NCI-H2196 (cell line): ENCODE results near the gene FAM186B.
"Not testable (repeated sequence)": the region's sequence is repeated elsewhere in the genome, so short reads cannot be mapped to it uniquely, and the experiment has no call there.

Experiments
- DNase-seq: peaks from one replicate; lab custom pipeline; 2025; ENCODE audit not compliant: unreplicated experiment; lab: John Stamatoyannopoulos, UW

The FAM186B gene

DNA sequence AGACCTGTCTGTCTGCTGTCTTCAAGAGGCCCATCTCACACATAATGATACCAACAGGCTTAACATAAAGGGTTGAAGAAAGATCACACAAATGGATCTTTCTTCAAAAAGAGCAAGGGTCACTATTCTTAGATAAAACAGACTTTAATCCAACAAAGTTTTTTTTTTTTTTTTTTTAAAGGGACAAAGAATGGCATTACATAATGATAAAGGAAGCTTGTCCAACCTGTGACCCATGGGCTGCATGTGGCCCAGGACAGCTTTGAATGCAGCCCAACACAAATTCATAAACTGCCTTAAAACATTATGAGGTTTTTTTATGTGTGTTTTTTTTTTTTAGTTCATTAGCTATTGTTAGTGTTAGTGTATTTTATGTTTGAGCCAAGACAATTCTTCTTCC lies 6.8 kb upstream of the FAM186B start:
- DNase-seq: no peak

DNA sequence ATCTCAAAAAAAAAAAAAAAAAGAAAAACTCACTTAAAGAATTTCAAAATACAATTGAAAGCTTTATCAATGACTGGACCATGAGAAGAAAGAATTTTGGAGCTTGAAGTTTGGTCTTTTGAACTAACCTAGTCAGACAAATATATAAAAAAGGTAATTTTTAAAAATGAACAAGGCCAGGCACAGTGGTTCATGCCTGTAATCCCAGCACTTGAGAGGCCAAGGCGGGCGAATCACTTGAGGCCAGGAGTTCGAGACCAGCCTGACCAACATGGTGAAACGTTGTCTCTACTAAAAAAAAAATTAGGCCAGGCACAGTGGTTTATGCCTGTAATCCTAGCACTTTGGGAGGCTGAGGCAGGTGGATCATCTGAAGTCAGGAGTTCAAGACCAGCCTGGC lies 5.3 kb upstream of the FAM186B start:
- DNase-seq: not testable (repeated sequence)

DNA sequence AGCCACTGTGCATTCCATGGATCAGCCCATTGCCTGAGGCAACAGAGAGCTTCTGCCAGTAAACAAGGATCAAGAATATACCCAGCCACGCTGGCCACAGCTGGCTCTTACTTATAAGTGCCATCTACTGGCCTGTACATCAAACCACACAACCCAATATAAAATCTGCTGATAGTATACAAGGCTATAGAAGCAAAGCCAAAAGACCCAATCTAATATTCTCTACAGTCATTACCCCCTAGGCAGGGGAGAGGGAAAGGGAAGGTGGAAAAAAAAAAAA lies 4.4 kb upstream of the FAM186B start:
- no peak for DNase-seq

DNA sequence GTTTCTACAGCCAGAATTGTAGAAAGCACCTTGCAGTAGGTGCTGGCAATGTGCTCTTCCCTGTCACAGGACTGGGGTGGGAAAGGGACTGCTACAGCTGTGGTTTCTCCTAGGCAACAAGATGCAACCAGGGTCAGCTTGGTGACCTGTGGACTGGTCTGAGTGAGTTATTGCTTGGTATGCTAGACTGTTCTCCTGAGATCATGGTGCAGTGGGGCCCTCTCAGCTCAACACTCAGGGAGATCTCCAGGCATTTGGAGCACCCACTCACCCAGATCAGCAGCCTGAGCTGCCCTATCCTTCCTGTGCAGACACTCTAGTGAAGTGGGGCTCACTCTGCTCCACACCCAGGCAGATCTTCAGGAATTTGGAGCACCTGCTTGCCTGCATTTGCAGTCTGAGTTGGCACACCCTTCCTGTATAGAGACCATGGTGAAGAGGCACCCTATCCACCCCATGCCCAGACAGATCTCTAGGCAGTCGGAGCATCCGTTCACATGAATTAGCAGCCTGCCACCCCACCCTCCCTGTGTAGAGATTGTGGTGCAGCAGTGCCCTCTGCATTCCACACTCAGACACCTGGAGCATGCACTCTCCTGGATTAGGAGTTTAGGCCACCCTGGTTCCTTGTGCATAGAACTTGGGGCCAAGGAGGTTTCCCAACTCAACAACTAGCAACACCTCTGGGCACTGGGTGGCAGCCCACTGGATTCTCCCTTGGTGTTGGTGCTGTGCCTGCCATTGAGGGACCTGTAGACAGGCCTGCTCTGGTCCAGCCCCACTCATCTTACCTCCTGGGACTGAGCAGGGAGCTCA lies 3.8 kb upstream of the FAM186B start:
- DNase-seq: no peak

DNA sequence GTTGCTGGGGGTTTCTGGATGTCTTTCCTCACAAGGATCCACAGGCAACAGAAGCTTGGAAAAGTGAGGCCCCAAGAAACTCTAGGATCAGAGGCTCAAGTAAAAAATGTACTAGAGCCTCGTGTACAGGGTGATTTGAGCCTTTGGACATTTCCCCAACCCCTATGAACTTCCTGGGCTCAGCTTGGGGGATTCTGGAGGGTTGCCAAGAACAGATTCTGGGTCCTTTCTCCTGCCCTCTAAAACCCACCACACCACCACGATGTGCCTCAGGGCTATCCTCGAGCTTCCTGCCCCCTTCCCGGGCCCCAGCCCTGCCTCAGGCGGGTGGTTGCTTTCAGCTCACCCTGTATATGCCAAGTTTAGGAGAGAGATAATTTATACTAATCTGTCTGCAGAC lies 583 bp downstream of the FAM186B start:
- DNase-seq: no peak

DNA sequence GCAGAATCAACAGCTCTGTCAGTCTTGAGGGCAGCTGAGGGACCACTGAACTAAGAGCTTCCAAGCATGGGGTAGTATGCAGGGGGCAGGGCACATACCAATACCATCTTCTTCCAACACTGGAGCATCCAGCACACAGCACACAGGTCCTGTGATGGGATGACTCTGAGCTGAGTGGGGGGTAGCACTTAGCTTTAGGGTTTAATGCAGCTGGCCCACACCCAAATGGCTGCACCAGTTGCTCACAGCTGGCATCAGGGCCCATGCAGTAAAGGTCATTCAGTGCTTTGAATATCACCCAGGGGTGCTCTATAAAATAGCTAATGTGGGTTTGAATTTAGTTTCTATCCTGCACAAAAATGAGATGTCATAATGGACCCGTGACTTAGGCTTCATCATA lies 1.7 kb downstream of the FAM186B start:
- DNase-seq: no peak

DNA sequence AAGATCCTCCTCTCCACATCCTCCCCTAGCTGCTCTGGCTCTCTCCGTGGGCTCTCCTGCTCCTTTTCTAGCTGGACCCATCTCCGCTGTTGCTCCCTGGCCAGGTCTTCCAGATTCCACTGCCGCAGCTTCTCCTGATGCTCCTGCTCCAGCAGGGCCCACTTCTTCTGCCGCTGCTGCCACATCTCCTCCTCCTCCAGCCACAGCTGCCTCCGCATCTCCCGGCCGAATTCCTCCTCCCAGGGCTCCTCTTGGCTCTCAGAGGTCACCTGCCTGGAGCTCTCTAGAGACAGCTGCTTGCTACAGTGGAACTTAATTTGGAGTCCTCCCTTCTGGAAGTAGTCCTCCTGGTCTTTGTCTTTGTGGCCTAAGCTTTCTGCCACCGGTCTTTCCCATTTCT lies 5.5 kb downstream of the FAM186B start:
- no peak for DNase-seq

DNA sequence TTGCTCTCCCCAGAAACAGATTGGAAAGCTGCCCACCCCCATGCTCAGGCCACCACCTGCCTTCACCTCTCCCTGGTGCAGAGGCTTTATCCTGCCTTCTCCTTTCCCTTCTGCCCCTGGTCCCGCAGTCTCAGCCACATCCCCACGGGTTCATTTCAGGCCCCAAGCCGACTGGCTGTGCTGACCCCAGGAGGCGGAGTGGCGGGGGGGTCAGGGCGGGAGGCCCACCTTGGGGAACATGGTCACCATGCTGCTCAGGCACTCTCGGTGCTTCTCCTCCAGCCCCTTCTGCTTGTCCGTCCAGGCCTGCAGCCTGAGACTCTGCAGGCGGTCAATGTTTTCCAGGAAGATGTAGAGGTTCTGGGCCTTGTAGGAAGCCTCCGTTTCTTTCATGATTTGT lies 6.9 kb downstream of the FAM186B start:
- no peak for DNase-seq

DNA sequence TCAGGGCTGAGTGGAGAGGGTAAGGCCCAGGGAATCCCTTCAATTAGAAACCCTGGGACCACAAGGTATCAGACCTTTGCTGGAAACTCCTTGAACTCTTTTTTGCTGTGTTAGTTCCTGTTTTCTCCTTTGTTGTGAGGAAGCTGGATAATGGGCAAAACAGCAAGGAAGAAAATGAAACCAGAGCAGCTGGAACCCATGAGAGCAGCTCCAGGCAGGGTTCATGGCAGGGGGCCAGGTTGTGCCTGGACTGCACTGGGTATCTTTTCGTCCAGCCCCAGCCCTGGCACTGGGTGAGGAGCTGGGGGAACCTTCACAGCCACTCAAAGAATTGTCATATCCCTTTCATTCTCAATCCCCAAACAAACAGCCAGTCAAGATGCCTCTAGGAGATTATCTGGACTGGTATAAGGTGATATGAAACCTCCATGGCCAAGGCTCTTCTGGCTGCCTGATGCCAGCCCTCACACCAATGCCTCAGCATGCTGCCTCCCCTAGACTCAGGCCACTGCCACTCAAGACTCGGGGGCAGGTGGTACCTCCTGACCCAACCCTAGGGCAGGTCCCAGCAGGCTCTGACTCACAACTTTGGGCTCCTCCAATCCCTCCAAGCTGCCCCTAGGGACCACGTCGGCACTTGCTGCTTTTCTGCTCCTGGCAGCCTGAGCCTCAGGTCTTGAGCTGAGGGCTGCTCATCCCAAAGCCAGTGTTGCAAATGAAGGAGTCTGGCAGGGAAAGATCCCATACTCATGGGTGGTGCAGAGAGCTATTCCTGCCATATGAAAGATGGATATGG lies 16.5 kb downstream of the FAM186B start:
- peak; percentile 60 for DNase-seq

DNA sequence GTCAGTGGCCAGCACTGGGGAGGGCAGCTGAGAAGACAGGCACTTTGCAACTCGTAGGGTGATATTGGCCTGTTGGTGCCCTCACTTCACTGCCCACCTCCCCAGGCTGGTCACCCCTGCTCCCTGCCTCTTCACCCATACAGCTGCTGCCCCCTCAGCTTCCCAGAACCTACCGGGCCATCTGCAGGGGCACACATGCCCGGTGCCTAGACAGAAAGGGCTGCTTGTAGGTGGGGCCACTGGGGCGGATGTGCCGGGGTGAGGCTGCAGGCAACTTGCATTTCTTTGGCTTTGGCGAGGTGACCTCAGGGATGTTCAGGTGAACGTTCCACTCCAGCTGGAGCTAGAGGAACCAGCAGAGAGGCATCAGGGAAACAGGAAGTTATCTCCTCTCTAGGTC lies 17.2 kb downstream of the FAM186B start:
- DNase-seq: no peak

DNA sequence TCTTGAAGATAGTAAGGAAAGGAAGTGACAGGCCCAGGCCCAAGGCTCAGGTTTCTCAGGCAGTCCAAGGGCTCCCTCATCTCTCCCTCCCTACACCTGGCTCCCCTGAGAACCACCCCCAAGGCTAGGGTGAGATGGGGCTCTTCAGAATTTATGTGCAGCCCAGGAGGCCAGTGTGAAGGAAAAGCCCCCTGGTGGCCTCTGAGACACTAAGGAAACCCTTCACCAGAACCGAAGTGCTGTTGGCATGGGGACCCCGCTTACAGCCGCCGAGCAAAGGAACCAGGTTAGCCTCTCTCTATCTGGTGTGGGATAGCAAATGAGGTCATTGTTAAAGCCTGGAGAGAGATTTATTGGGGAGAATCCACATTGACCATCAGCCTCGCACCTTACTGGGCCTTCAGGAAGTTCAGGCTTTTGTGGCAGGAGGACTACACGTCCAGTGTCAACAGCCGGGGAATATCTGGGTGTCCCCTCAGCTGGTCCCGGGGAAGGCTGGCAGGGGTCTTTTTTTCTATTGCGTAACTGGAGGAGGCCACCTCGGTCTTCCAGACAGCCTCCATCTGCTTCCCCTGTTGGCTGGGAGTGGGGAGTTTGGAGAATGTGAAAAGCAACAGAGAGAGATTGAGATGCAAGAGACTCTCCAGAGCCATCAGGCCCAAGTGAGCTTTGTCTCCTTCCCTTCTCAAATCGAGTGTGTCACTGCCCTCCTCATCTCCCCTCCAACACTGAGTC lies 18.1 kb downstream of the FAM186B start:
- no peak for DNase-seq

DNA sequence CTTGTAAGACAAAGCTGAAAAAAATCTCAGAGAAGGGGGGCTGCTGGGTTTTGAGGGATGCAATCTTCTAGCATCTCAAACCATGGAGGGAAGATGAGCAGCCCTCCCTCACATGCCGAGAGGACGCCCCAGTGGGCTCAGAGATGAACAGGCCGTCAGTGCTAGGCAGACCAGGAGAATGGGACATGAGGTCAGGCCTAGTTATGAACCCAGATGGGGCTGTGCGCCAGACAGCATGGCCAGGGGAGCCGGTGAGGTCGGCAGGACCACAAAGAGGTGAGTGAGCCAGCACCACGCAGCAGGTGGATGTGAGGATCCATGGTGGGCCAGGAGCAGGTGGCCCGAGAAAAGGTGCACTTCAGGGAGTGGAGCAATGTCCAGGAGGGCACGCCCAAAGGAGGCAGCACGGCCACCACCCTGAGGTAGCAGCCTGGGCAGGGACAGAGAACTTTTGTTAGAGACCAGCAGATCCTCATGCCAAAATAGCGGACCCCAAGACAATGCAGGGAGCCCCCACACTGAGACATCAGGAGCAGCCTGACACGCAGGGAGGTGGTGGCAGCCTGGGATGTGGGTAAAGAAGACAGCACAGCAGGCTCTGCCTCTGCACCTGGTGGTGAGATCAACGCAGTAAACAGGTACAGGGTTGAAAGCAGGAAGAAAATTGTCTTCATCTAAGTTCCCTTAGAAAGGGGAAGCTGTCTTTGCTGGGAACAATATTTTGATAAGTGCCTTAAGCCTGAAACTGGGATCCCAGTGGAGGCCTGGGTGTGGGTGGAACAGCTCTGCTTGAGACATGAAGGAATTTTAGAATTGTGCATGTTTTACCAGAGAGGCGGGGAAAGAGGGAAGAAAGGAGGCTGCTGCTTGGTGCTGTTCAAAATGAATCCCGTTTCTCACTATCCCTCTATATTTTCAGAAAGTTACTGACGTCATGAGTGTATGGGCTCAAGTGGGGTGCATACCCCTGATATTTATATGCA lies 19.7 kb downstream of the FAM186B start:
- no peak for DNase-seq

DNA sequence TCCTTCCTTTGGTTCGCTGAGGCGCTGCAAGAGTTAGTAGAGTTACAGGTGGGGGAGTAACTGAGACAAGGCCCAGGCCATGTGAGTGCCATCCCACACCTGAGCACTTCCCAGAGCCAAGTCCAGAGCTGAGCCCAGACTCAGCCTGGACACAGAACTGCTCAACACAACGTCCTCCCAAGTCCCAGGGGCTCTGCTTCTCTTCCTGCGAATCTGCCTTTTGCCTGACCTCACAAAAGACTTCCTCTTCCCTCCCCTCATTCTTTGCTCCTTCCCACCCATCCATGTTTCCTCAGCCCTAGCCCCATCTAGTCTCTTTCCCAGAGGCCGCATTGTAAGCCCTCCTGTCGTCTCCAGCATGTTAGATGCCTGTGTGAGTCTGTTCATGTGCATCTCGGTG lies 20.8 kb downstream of the FAM186B start:
- DNase-seq: no peak

DNA sequence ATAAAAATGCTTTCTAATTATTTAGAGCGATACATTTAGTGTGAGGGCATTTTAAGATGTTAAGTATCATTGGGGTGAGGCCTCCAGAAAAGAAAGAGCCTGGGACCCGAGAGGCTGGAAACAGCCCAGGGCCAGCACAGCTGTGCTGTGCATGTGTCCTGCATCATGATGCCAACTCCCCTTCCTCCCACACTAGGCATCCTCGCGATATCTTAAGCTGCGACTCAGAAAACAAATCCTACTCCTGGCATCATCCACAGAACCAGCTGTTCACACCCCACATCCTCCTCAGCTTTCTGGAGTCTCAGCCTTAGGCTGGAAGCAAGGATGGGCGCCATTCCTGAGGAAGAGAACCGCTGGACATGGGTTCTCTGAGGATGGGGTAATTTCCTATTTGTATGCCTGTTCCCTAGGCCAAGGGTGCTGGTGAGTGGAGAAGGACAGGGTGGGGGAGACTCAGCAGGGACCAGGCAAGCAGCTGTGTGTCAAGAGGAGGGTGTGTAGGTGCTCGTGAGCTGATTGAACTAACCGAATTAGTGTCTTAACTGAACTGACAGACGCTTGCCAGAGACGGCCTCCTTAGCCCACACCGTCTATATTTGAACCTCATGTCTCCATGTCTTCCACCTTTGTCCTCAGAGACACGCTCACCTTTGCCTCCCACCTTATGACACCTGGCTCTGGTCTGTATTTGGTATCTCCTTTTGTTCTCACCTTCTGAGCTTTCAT lies 21.9 kb downstream of the FAM186B start:
- no peak for DNase-seq

DNA sequence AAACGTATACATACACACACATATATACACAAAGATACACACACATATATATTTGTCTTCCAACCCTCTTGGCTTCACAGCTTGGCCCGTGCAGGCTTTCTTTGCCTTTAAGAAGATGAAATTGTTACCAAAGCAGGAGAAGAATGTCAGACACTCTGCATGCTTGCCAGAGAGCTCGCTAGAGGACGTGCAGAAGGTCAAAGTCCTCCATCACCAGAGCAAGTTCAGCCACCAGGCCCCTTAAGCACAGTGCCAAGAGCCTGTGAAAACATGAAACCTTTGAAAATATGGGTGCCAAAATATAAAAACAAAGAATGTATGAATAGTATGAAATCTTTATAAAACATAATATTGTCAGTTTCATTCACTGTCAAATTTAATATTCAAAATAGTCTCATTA lies 22.6 kb downstream of the FAM186B start:
- DNase-seq: no peak

DNA sequence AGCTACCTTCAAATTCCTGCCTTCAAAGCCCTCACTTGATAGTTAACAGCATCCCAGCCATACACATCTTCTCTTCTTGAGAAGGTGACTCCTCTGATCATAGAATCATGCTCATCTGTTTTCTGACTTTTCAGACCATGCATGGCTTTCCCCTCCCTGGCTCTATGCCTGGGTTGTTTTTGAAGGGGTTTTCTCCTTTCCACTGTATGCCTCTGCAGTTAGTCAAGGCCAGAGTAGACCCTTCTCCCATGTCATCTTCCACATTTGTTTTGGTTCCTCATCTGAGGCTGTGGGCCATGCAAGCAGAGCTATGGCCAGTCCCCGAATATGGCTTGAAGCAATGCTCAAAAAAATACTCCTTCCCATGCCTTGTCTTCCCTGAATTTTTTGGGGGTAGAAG lies 23.2 kb downstream of the FAM186B start:
- no peak for DNase-seq

DNA sequence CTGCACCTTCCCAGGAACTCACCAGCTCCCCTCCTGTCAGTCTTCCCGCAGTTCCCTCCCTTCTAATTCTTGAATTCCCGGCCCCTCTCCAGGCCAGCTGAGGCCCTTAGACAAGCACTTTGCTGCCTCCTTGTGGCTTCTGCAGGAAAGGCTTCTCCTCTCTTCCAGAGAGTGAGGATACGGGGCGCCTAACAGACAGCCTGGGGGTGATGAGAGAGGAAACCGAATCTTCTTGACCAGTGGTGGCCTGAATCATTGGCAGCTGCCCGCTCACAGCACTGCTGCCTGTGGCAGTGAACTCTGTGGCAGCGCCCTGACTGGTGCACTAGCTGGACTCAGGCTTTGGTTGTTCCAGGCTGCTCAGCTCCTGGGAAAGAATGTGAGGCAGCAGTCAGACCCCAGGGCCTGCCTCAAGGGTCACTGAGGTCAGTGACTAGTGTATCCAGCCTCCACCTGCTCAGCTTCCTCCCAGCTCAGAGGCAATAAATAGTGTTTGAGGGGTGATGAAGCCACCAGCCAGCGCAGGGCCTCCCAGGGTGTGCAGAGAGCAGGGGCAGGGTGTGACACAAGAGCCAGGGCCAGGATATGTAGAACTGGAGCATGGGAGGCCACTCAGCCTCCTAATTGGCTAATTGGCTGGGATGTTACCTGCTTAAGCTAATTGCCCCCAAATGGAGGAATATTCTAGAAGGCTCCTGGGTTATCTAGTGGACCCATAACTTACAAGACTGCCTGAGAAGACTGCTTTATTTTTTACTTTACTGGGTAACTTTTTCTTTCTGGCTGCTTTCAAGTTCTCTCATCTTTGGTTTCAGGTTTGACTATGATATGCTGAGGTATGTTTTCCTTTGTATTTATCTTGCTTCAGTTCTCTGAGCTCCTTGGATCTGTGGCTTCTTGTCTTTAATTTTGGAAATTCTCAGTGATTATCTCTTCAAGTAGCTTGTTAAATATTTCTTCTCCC lies 24.6 kb downstream of the FAM186B start:
- peak; percentile 91 for DNase-seq

DNA sequence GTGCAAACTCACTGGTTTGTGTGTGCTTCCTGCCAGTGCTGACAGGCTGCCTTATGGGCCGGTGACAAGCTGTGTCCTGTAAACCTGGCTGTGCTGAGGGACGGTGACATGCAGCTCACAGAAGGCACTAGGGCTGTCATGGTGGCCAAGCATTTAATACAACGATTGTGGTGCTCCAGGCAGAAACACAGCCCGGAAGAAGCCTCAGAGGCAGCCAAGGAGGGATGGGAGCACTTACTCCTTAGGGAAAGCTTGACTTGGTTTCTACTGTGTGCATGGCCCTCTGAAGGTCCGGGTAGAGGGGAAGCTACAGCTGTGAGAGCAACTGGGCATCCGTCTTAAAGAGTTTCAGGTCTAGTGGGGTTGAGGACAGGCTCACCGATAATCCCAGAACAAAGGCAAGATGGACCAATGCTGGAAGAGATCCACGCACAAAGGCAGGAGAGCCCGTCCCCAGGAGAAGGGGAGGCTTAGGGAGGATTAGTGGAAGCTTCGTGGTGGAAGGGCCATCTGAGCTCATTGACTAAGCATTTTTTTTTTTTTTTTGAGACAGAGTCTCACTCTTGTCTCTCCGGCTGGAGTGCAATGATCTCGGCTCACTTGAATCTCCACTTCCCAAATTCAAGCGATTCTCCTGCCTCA lies 26.8 kb downstream of the FAM186B start:
- no peak for DNase-seq
